ENCODE data around the gene PSMD12.

- no peak for TF ChIP-seq EZH2 (IDR thresholded peaks at IDR 0.05)
- TF ChIP-seq POLR2AphosphoS5 (IDR thresholded peaks at IDR 0.05; ENCODE audit: borderline replicate concordance, low read depth, low read length): no peak
Observed at GRCh38 chr17:67400193-67400592, 33.8 kb upstream of the PSMD12 start.

Data from SK-N-MC (cell line).